Adrenal gland (tissue), 5 donors: ENCODE results near the gene RGS14.

ENCODE experiments used
- CTCF ChIP-seq, 6 experiments: fragments of 450-650 bp in 4 of 6; fragments of 200-600 bp in 2 of 6; sonication (generic) in 1 of 6; IDR thresholded peaks; 1 replicate in 5 of 6; 2 replicates in 1 of 6; pipeline versions ENCODE4 v1.5.1 to v1.8.0; 2016 to 2021; ENCODE audit warnings: antibody characterized with exemption in 6 of 6, mild to moderate bottlenecking in 2 of 6, moderate library complexity in 1 of 6
- POLR2A ChIP-seq, 2 donors: fragments of 450-650 bp; IDR thresholded peaks; one replicate each; pipeline ENCODE4 v1.6.1; 2017; ENCODE audit warnings: antibody characterized with exemption in 2 of 2, mild to moderate bottlenecking in 2 of 2, moderate library complexity in 1 of 2
- donor health status: DM: no; HTN: no; CAD: no.

GRCh38 chr5:177405312-177405711 lies 47.6 kb downstream of the RGS14 start:
- TF ChIP-seq POLR2A (IDR thresholded peaks at IDR 0.05) (no peak), CTCF (IDR thresholded peaks at IDR 0.05) (no peak)
